Testis (tissue), 2 donors: ENCODE measurements around the gene KRT3.

Experiments used
- POLR2A ChIP-seq: fragments of 450-650 bp; IDR thresholded peaks from one replicate; pipeline ENCODE4 v1.6.1; 2017; ENCODE audit warnings: antibody characterized with exemption, mild to moderate bottlenecking, moderate library complexity
- TF ChIP-seq, protein P1 (sequence below), 3 experiments: fragments of 450-650 bp in 2 of 3; fragments of 200-600 bp in 1 of 3; sonication (generic) in 1 of 3; IDR thresholded peaks; one replicate each; pipeline ENCODE4 v1.5.1; 2016 to 2019; ENCODE audit warnings: antibody characterized with exemption in 3 of 3, mild to moderate bottlenecking in 2 of 3, moderate library complexity in 1 of 3

DNA sequence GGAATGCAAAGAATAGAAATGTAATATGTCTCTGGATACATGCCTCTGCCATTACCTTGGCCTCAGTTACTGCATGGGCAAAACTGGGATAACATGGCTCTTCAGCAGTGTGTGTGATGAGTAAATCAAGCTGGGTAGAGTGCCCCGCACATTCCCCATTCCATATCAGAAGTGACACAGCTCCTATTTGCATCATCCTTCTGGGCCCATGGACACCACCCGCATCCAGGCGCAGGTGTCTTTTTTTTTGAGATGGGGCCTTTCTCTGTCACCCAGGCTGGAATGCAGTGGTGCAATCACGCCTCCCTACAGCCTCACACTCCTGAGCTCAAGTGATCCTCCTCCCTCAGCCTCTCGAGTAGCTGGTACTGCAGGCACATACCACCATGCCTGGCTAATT is 50.4 kb downstream of the KRT3 start:
- TF ChIP-seq, protein P1, sequence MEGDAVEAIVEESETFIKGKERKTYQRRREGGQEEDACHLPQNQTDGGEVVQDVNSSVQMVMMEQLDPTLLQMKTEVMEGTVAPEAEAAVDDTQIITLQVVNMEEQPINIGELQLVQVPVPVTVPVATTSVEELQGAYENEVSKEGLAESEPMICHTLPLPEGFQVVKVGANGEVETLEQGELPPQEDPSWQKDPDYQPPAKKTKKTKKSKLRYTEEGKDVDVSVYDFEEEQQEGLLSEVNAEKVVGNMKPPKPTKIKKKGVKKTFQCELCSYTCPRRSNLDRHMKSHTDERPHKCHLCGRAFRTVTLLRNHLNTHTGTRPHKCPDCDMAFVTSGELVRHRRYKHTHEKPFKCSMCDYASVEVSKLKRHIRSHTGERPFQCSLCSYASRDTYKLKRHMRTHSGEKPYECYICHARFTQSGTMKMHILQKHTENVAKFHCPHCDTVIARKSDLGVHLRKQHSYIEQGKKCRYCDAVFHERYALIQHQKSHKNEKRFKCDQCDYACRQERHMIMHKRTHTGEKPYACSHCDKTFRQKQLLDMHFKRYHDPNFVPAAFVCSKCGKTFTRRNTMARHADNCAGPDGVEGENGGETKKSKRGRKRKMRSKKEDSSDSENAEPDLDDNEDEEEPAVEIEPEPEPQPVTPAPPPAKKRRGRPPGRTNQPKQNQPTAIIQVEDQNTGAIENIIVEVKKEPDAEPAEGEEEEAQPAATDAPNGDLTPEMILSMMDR (IDR thresholded peaks at IDR 0.05): no peak
- no peak for TF ChIP-seq POLR2A
